ENCODE data around the gene EIF4G3.
A peak's percentile ranks its signal among the peaks of the same experiment; 100 is the strongest.

DNA sequence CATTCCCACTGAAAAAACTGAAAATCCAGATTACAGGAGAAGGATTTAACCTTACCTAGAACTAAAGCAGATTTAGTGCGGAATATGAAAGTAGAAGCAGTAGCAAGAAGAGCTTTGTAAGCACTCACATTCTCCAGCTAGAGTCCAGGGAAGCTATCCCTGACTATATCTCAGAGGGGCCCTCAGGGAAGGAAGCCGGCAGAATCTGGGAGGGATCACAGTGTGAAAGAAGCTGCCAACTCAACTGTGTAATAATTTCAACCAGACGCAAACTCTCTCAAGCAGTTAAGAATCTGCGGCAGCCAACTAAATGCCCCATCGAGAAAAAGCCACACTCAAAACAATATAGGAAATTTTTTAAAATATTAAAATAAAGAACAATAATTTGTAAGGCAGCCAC is 163.8 kb downstream of the EIF4G3 start:
- TF ChIP-seq, protein P1, sequence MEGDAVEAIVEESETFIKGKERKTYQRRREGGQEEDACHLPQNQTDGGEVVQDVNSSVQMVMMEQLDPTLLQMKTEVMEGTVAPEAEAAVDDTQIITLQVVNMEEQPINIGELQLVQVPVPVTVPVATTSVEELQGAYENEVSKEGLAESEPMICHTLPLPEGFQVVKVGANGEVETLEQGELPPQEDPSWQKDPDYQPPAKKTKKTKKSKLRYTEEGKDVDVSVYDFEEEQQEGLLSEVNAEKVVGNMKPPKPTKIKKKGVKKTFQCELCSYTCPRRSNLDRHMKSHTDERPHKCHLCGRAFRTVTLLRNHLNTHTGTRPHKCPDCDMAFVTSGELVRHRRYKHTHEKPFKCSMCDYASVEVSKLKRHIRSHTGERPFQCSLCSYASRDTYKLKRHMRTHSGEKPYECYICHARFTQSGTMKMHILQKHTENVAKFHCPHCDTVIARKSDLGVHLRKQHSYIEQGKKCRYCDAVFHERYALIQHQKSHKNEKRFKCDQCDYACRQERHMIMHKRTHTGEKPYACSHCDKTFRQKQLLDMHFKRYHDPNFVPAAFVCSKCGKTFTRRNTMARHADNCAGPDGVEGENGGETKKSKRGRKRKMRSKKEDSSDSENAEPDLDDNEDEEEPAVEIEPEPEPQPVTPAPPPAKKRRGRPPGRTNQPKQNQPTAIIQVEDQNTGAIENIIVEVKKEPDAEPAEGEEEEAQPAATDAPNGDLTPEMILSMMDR (IDR thresholded peaks at IDR 0.05) = no peak
- TF ChIP-seq, protein P2, sequence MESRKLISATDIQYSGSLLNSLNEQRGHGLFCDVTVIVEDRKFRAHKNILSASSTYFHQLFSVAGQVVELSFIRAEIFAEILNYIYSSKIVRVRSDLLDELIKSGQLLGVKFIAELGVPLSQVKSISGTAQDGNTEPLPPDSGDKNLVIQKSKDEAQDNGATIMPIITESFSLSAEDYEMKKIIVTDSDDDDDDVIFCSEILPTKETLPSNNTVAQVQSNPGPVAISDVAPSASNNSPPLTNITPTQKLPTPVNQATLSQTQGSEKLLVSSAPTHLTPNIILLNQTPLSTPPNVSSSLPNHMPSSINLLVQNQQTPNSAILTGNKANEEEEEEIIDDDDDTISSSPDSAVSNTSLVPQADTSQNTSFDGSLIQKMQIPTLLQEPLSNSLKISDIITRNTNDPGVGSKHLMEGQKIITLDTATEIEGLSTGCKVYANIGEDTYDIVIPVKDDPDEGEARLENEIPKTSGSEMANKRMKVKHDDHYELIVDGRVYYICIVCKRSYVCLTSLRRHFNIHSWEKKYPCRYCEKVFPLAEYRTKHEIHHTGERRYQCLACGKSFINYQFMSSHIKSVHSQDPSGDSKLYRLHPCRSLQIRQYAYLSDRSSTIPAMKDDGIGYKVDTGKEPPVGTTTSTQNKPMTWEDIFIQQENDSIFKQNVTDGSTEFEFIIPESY (IDR thresholded peaks at IDR 0.05; ENCODE audit: borderline replicate concordance, low read depth) = no peak
- TF ChIP-seq RFX5 (IDR thresholded peaks at IDR 0.05; ENCODE audit: low read length) (no peak), EZH2phosphoT487 (IDR thresholded peaks at IDR 0.05; ENCODE audit: borderline replicate concordance, low read depth) (no peak), SIN3A (IDR thresholded peaks at IDR 0.05; ENCODE audit: borderline replicate concordance, low read depth, low read length) (no peak), JUND (IDR thresholded peaks at IDR 0.05) (no peak), GATA2 (CRISPR knock-in tag; IDR thresholded peaks at IDR 0.05) (0 out of 2 replicates have a peak, but pooled peaks have one; percentile 14), SMC3 (IDR thresholded peaks at IDR 0.05; ENCODE audit: low read depth, low read length) (no peak), RAD21 (IDR thresholded peaks at IDR 0.05; ENCODE audit: low read length) (peak; percentile 3; the same call in 1 of the 2 replicates)
- TF ChIP-seq, protein P3, sequence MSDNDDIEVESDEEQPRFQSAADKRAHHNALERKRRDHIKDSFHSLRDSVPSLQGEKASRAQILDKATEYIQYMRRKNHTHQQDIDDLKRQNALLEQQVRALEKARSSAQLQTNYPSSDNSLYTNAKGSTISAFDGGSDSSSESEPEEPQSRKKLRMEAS (IDR thresholded peaks at IDR 0.05; ENCODE audit: low read depth) = no peak
